ENCODE data around the gene SAP30. TPM values are rescaled to one million over a fixed set of nuclear protein-coding genes. Genes with fewer than 3 reads are reported as not detected.

SAP30 gene
- total RNA-seq, 2 donors from 2014 or later = 25.4 to 27.3 TPM

DNA sequence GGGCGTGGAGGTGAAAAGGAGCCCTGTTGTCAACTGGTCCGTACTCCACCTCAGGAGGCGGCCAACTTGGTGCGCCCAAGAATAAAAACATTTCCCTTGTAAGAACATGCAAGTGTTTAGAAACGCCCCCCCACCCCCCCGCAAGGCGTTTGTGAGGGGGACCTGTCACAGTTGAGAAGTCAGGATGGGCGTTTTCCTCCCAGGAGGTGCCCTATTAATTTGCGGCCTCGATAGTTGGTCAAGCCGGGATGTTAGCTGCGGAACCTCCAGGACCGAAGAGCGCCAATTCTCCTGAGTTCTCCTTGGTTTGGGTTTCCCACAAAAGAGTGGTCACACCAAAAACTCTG lies 651 bp upstream of the SAP30 start:
- DNase-seq (ENCODE audit: low spot score) = peak; percentile 85
- Histone ChIP-seq H3K36me3 (no peaks in the 10 kb centered on the region), H3K27me3 (no peaks in the 10 kb centered on the region), H3K4me3 (peak overlapping the region; percentile 78 to 91), H3K27ac (peak overlapping the region; percentile 98 to 99), H3K9me3 (no peaks in the 10 kb centered on the region), H3K4me1 (peaks cover 0 to 32% of the 10 kb centered on the region in 2 donors)
- no peak for TF ChIP-seq CTCF (IDR thresholded peaks at IDR 0.05)

- DNase-seq (ENCODE audit: low spot score) = peak; percentile 69
- Histone ChIP-seq H3K27me3 (no peaks in the 10 kb centered on the region), H3K4me1 (peaks cover 0 to 39% of the 10 kb centered on the region in 2 donors), H3K4me3 (peak overlapping the region; percentile 78 to 91), H3K27ac (peak overlapping the region; percentile 98 to 99), H3K9me3 (no peaks in the 10 kb centered on the region), H3K36me3 (no peaks in the 10 kb centered on the region)
- no peak for TF ChIP-seq CTCF (IDR thresholded peaks at IDR 0.05)
Measured at GRCh38 chr4:173371292-173372192, 788 bp downstream of the SAP30 start.

- Histone ChIP-seq H3K36me3 (no peaks in the 10 kb centered on the region), H3K27ac (peak overlapping the region in 1 of 2 donors; percentile 1), H3K27me3 (no peaks in the 10 kb centered on the region), H3K4me3 (no peak overlapping the region), H3K9me3 (no peaks in the 10 kb centered on the region), H3K4me1 (peaks cover 0 to 25% of the 10 kb centered on the region in 2 donors)
- no peak for DNase-seq (ENCODE audit: low spot score)
- no peak for TF ChIP-seq CTCF (IDR thresholded peaks at IDR 0.05)
Measured at GRCh38 chr4:173374588-173374987, 3.8 kb downstream of the SAP30 start.

DNA sequence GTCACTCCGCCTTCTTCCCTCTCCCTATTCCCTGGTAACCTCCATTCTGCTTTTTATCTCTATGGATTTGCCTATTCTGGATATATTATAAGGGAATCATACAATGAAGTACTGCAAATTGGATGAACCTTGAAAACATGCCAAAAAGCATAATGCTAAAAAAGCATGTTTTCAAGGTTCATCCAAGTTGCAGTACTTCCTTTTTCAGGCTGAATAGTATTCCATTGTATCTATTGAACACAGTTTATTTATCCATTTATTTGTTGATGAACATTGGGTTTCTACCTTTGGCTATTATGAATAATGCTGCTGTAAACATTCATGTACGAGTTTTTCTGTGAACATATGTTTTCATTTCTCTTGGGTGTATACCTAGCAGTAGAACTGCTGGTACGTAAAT lies 9.2 kb downstream of the SAP30 start:
- no peak for TF ChIP-seq CTCF (IDR thresholded peaks at IDR 0.05)
- Histone ChIP-seq H3K9me3 (no peaks in the 10 kb centered on the region), H3K27ac (no peak overlapping the region), H3K4me1 (peaks cover 0 to 12% of the 10 kb centered on the region in 2 donors), H3K36me3 (no peaks in the 10 kb centered on the region), H3K4me3 (no peak overlapping the region), H3K27me3 (no peaks in the 10 kb centered on the region)
- no peak for DNase-seq (ENCODE audit: low spot score)

DNA sequence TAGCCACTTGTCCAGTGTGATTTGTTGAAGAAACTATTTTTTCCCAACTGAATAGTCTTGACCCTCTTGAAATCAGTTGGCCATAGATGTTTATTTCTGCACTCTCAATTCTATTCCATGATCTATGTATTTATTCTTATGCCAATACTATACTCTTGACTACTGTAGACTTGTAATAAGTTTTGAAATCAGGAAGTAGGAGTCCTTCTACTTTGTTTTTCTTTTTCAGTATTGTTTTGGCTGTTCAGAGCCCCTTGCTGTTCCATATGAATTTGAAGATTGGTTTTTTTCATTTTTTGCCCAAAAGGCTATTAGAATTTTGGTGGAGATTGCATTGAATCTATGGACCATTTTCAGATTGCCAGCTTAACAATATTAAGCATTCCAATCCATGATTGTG lies 10.2 kb downstream of the SAP30 start:
- Histone ChIP-seq H3K4me3 (no peak overlapping the region), H3K9me3 (no peaks in the 10 kb centered on the region), H3K36me3 (no peaks in the 10 kb centered on the region), H3K27ac (no peak overlapping the region), H3K4me1 (peaks cover 0 to 6% of the 10 kb centered on the region in 2 donors), H3K27me3 (no peaks in the 10 kb centered on the region)
- DNase-seq (ENCODE audit: low spot score) = no peak
- no peak for TF ChIP-seq CTCF (IDR thresholded peaks at IDR 0.05)

Measured in right atrium auricular region (tissue), 2 donors.